Stimulated activated CD8-positive, alpha-beta memory T cell treated with anti-CD3 and anti-CD28 coated beads, Interleukin-15, amount 100 ng/mL, for 24 hours (primary cell): ENCODE results near the gene GFOD1.

Experiments
- DNase-seq: peaks from one replicate; pipeline ENCODE4 v3.0.0-alpha.2; 2020; ENCODE audit warnings: low read depth

GFOD1 gene

GRCh38 chr6:13487122-13488014 lies at the start of gene GFOD1:
Gene GFOD1 (minus strand): TSS chr6:13487600. CDS start chr6:13486890, 710 bp downstream.
- DNase-seq: peak; percentile 57

GRCh38 chr6:13536796-13537526 lies 49.6 kb upstream of the GFOD1 start:
- no peak for DNase-seq

- DNase-seq: no peak
These were observed 47.9 kb upstream of the GFOD1 start for GRCh38 chr6:13535306-13535705.

GRCh38 chr6:13534536-13534935 lies 47.1 kb upstream of the GFOD1 start:
- DNase-seq: no peak

- DNase-seq: no peak
These were observed 44.6 kb upstream of the GFOD1 start for GRCh38 chr6:13531956-13532355.

GRCh38 chr6:13528777-13529343 lies 41.5 kb upstream of the GFOD1 start:
- no peak for DNase-seq

- DNase-seq: no peak
These were observed 40.8 kb upstream of the GFOD1 start for GRCh38 chr6:13528232-13528631.

- DNase-seq: no peak
These were observed 40.3 kb upstream of the GFOD1 start for GRCh38 chr6:13527671-13528056.

- DNase-seq: no peak
These were observed 39.6 kb upstream of the GFOD1 start for GRCh38 chr6:13526727-13527670.

- DNase-seq: no peak
These were observed 38.9 kb upstream of the GFOD1 start for GRCh38 chr6:13526357-13526726.

GRCh38 chr6:13524801-13525508 lies 37.6 kb upstream of the GFOD1 start:
- no peak for DNase-seq

GRCh38 chr6:13523826-13524622 lies 36.6 kb upstream of the GFOD1 start:
- DNase-seq: no peak

GRCh38 chr6:13522656-13523055 lies 35.3 kb upstream of the GFOD1 start:
- DNase-seq: no peak

- DNase-seq: no peak
These were observed 32.4 kb upstream of the GFOD1 start for GRCh38 chr6:13519839-13520238.

- no peak for DNase-seq
These were observed 29.7 kb upstream of the GFOD1 start for GRCh38 chr6:13517116-13517515.

- no peak for DNase-seq
These were observed 28.5 kb upstream of the GFOD1 start for GRCh38 chr6:13515912-13516311.

- no peak for DNase-seq
These were observed 26.5 kb upstream of the GFOD1 start for GRCh38 chr6:13513626-13514502.

- DNase-seq: no peak
These were observed 25.5 kb upstream of the GFOD1 start for GRCh38 chr6:13512900-13513299.
